HepG2 (cell line): ENCODE data around the gene EPS8L1. TPM values are rescaled to one million over a fixed set of nuclear protein-coding genes. Genes with fewer than 3 reads are reported as not detected.

Experiments used
- ATAC-seq: fragments of 200-7000 bp; cut with Tn5 transposase; 3 replicates; pipeline ENCODE4 v1.9.1; 2020; ENCODE audit warnings: mild to moderate bottlenecking, moderate library complexity
- BruUV-seq: library from RNA; stranded (reverse); fragments of 400-500 nt; replicated peaks from 2 replicates; lab custom pipeline; 2021; lab: Mats Ljungman, UMichigan
- CTCF ChIA-PET: fragments of 300-600 bp; formaldehyde crosslinking; extraction: SDS; loops from one replicate; lab custom pipeline; 2021; ENCODE audit warnings: low total read pairs, inconsistent platforms, low intra/inter-chr PET ratio; lab: Yijun Ruan, JAX
- POLR2A ChIA-PET: fragments of 350-600 bp; sonication (Branson Sonifier 250); formaldehyde crosslinking; loops from one replicate; lab custom pipeline; 2020; ENCODE audit warnings: antibody characterized with exemption, inconsistent platforms; lab: Yijun Ruan, JAX
- DNase-seq: peaks from one replicate; pipeline ENCODE4 v3.0.0-alpha.2; 2015; ENCODE audit warnings: low spot score
- FAIRE-seq: peaks from 3 replicates; lab custom pipeline; 2011; peaks lifted over from hg19 to GRCh38; lab: Jason Lieb, UNC
- H2AFZ ChIP-seq: one replicate; pipeline ENCODE4 v1.6.1; 2011; ENCODE audit warnings: low read length, inconsistent platforms
- H3K27ac ChIP-seq: fragments of 300-600 bp; 3 replicates; pipeline ENCODE4 v1.8.0; 2011; ENCODE audit warnings: mixed run types, mild to moderate bottlenecking, mixed read lengths, low read length, inconsistent platforms; ENCODE audit not compliant: insufficient read depth; ENCODE audit errors: extremely low read length
- H3K27me3 ChIP-seq, 2 experiments: fragments of 200-600 bp in 1 of 2; 2 replicates in 1 of 2; 3 replicates in 1 of 2; pipeline versions ENCODE4 v1.6.0 to v1.8.0; 2011; ENCODE audit warnings: low read length in 2 of 2, mild to moderate bottlenecking in 2 of 2, moderate library complexity in 2 of 2, inconsistent platforms in 1 of 2; ENCODE audit not compliant: insufficient read depth in 2 of 2, control insufficient read depth in 1 of 2
- H3K36me3 ChIP-seq, 2 experiments: fragments of 200-600 bp in 1 of 2; replicated peaks in 1 of 2; 2 replicates in 1 of 2; 3 replicates in 1 of 2; pipeline versions ENCODE4 v1.5.1 to v1.8.0; 2011; ENCODE audit warnings: low read length in 2 of 2, inconsistent platforms in 1 of 2; ENCODE audit not compliant: insufficient read depth in 2 of 2, control insufficient read depth in 1 of 2
- H3K4me1 ChIP-seq: 2 replicates; pipeline ENCODE4 v1.5.1; 2012; ENCODE audit warnings: low read length, inconsistent platforms; ENCODE audit not compliant: insufficient read depth
- H3K4me2 ChIP-seq: 2 replicates; pipeline ENCODE4 v1.6.0; 2011; ENCODE audit warnings: low read depth, low read length, inconsistent platforms
- H3K4me3 ChIP-seq, 3 experiments: fragments of 200-600 bp in 1 of 3; sonication (generic), shearing (Covaris generic) in 1 of 3; replicated peaks in 1 of 3; 2 replicates each; pipeline ENCODE4 v1.5.1; 2011 to 2016; ENCODE audit warnings: low read length in 3 of 3, inconsistent platforms in 2 of 3, low read depth in 2 of 3, mild to moderate bottlenecking in 2 of 3, control low read depth in 1 of 3, mixed read lengths in 1 of 3; ENCODE audit not compliant: insufficient read depth in 1 of 3
- H3K79me2 ChIP-seq: one replicate; pipeline ENCODE4 v1.6.1; 2011; ENCODE audit warnings: low read length, inconsistent platforms; ENCODE audit not compliant: insufficient read depth
- H3K9ac ChIP-seq: 2 replicates; pipeline ENCODE4 v1.6.0; 2011; ENCODE audit warnings: mild to moderate bottlenecking, low read depth, low read length, inconsistent platforms; ENCODE audit not compliant: insufficient read depth
- H3K9me3 ChIP-seq: 2 replicates; pipeline ENCODE4 v1.5.1; 2012; ENCODE audit warnings: mild to moderate bottlenecking, low read length
- H4K20me1 ChIP-seq: 2 replicates; pipeline ENCODE4 v1.6.0; 2011; ENCODE audit warnings: inconsistent platforms, mild to moderate bottlenecking, low read length, moderate library complexity; ENCODE audit not compliant: insufficient read depth
- DZIP1 ChIP-seq: sonication (generic); formaldehyde crosslinking; IDR thresholded peaks from 2 replicates; pipeline ENCODE4 v1.5.0; 2020; ENCODE audit warnings: mild to moderate bottlenecking, missing genetic modification reagents
- KDM5B ChIP-seq: sonication (generic); formaldehyde crosslinking; IDR thresholded peaks from 2 replicates; pipeline ENCODE4 v1.4.0; 2020; ENCODE audit warnings: missing genetic modification reagents, mild to moderate bottlenecking, borderline replicate concordance
- KLF16 ChIP-seq, 2 experiments: sonication (generic) in 1 of 2; formaldehyde crosslinking in 1 of 2; IDR thresholded peaks; 2 replicates each; pipeline versions ENCODE4 v1.6.1 to v1.8.0; 2016 to 2023; ENCODE audit warnings: missing genetic modification reagents in 2 of 2, missing compliant biosample characterization in 1 of 2
- MBNL3 ChIP-seq: fragments of 250-450 bp; sonication (Bioruptor Pico); conservative IDR thresholded peaks from 2 replicates; pipeline ENCODE4 v1.8.0; 2022; ENCODE audit warnings: mild to moderate bottlenecking, inconsistent platforms
- MLX ChIP-seq: IDR thresholded peaks from 2 replicates; pipeline ENCODE4 v1.6.1; 2016
- SALL2 ChIP-seq: sonication (generic); formaldehyde crosslinking; IDR thresholded peaks from 2 replicates; pipeline ENCODE4 v1.8.1; 2023; ENCODE audit warnings: mild to moderate bottlenecking, missing genetic modification reagents, inconsistent platforms
- SNAPC5 ChIP-seq: sonication (generic); formaldehyde crosslinking; IDR thresholded peaks from 2 replicates; pipeline ENCODE4 v1.8.1; 2023; ENCODE audit warnings: mild to moderate bottlenecking, missing genetic modification reagents, borderline replicate concordance
- SPEN ChIP-seq: sonication (generic); formaldehyde crosslinking; IDR thresholded peaks from 2 replicates; pipeline ENCODE4 v1.5.1; 2020; ENCODE audit warnings: low read depth, mild to moderate bottlenecking, missing genetic modification reagents
- TEAD2 ChIP-seq: sonication (generic); formaldehyde crosslinking; IDR thresholded peaks from 2 replicates; pipeline ENCODE4 v1.9.0; 2021; ENCODE audit warnings: missing genetic modification reagents
- ZBTB25 ChIP-seq: IDR thresholded peaks from 2 replicates; pipeline ENCODE4 v1.6.1; 2018; ENCODE audit warnings: missing genetic modification reagents
- ZFAT ChIP-seq: sonication (generic); formaldehyde crosslinking; conservative IDR thresholded peaks from 2 replicates; pipeline ENCODE4 v1.8.1; 2023; ENCODE audit warnings: missing genetic modification reagents, inconsistent platforms
- ZNF138 ChIP-seq: sonication (generic); formaldehyde crosslinking; IDR thresholded peaks from 2 replicates; pipeline ENCODE4 v1.5.0; 2020; ENCODE audit warnings: mild to moderate bottlenecking, low read depth, missing genetic modification reagents
- ZNF276 ChIP-seq: sonication (generic); formaldehyde crosslinking; IDR thresholded peaks from 2 replicates; pipeline ENCODE4 v1.4.0; 2020; ENCODE audit warnings: mild to moderate bottlenecking, low read depth, missing genetic modification reagents
- ZNF430 ChIP-seq: sonication (generic); formaldehyde crosslinking; IDR thresholded peaks from 2 replicates; pipeline ENCODE4 v1.9.0; 2021; ENCODE audit warnings: mild to moderate bottlenecking, missing genetic modification reagents
- ZNF432 ChIP-seq: sonication (generic); formaldehyde crosslinking; IDR thresholded peaks from 2 replicates; pipeline ENCODE4 v1.5.0; 2020; ENCODE audit warnings: missing genetic modification reagents, mild to moderate bottlenecking, borderline replicate concordance
- ZNF772 ChIP-seq: sonication (generic); formaldehyde crosslinking; IDR thresholded peaks from 2 replicates; pipeline ENCODE4 v1.5.0; 2020; ENCODE audit warnings: mild to moderate bottlenecking, missing genetic modification reagents
- WGBS: methylation state at CpG from one replicate; pipeline ENCODE4 v1.1.6; 2017; ENCODE audit warnings: low lambda C conversion rate; 5-methylcytosine and 5-hydroxymethylcytosine counted together
- in situ Hi-C: cut with HindIII; loops from 2 replicates; pipeline ENCODE4 v1.10.0; 2017; ENCODE audit warnings: low pct_unique_long_range_greater_than_20kb; ENCODE audit not compliant: extremely low pct_ligation_motif_present
- intact Hi-C: fragments of 100-400 bp; cut with micrococcal nuclease; formaldehyde crosslinking; loops from one replicate; pipeline ENCODE4 v1.10.0; 2022; ENCODE audit not compliant: unreplicated experiment
- polyA plus RNA-seq, 8 experiments: library from polyadenylated mRNA; depleted of rRNA in 3 of 8; stranded (reverse) in 7 of 8; unstranded in 1 of 8; fragments of >200 nt; fragmentation: Illumina TruSeq in 4 of 8; extraction: Trizol in 4 of 8; gene quantifications; 2 replicates each; pipeline versions ENCODE4 v1.2.1 to v1.2.3, GENCODE V29; 2011 to 2016; ENCODE audit warnings: low read depth in 4 of 8, missing spikeins in 1 of 8, mixed read lengths in 1 of 8; ENCODE audit not compliant: insufficient read depth in 1 of 8
- total RNA-seq, 5 experiments: library from RNA; depleted of rRNA; stranded (reverse); fragments of >200 nt; fragmentation: Illumina TruSeq; extraction: Trizol; gene quantifications; 2 replicates each; pipeline ENCODE4 v1.2.3, GENCODE V29; 2016; ENCODE audit warnings: low read depth in 1 of 5
- TF ChIP-seq, protein P1 (sequence below): sonication (generic); IDR thresholded peaks from 2 replicates; pipeline ENCODE4 v1.6.1; 2016; ENCODE audit warnings: low read depth, borderline replicate concordance

The EPS8L1 gene
- total and polyA plus RNA-seq, 2 of the 13 experiments (the other 11 are each of a cell fraction or from before 2014, with no cell fraction given), result 3.0 to 6.3 TPM

DNA sequence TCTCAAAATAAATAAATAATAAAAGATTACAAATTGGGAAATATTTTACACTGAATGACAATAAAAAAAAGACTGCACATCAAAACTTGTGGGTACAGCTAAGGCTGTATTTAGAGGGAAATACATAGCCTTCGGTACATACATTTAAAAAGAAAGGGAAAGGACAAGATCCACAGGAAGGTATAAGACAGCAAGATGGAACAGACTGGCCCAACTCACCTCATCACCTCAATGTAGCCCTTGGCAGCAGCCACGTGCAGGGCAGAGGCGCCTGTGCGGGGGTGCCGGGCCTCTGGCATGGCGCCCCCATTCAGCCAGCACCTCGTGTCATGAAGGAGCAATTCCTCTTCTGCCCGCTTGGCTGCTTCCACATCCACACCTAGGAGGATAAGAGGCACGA, 27.5 kb downstream of the EPS8L1 start (continued):
- TF ChIP-seq TEAD2 (no peak), MBNL3 (no peak), ZNF138 (CRISPR knock-in tag) (no peak), ZNF276 (CRISPR knock-in tag) (no peak)
- TF ChIP-seq, protein P1, sequence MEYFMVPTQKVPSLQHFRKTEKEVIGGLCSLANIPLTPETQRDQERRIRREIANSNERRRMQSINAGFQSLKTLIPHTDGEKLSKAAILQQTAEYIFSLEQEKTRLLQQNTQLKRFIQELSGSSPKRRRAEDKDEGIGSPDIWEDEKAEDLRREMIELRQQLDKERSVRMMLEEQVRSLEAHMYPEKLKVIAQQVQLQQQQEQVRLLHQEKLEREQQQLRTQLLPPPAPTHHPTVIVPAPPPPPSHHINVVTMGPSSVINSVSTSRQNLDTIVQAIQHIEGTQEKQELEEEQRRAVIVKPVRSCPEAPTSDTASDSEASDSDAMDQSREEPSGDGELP, result no peak

GRCh38 chr19:55105237-55105636, 29.6 kb downstream of the EPS8L1 start:
- no peaks in the 10 kb centered on the region for H3K79me2 ChIP-seq
- FAIRE-seq (no peak), ATAC-seq (no peak), DNase-seq (no peak)
- no peaks in the 10 kb centered on the region for H3K27me3 ChIP-seq
- intact Hi-C loops (no loop called here), in situ Hi-C loops (no loop called here)
- H3K27ac ChIP-seq, result no peak overlapping the region
- H2AFZ ChIP-seq, result no peak overlapping the region
- no peak overlapping the region for H3K4me2 ChIP-seq
- no TSS peak for BruUV-seq
- 100% methylated on average over 2 of the region's 2 CpGs for WGBS
- POLR2A ChIA-PET, result no interaction called here
- H3K4me3 ChIP-seq, result no peak overlapping the region
- H3K4me1 ChIP-seq, result peaks cover 5% of the 10 kb centered on the region
- H4K20me1 ChIP-seq, result 0 out of 2 replicates have a peak, but pooled peaks cover 1% of the 10 kb centered on the region
- peaks cover 0 to 4% of the 10 kb centered on the region in 2 experiments; a peak in 2 of 5 replicates for H3K36me3 ChIP-seq
- no peaks in the 10 kb centered on the region for H3K9me3 ChIP-seq
- CTCF ChIA-PET, result no interaction called here
- H3K9ac ChIP-seq, result no peak overlapping the region
- TF ChIP-seq SALL2 (CRISPR knock-in tag) (no peak), ZNF430 (CRISPR knock-in tag) (no peak), KDM5B (no peak), SPEN (no peak), DZIP1 (no peak), ZNF772 (CRISPR knock-in tag) (no peak), KLF16 (CRISPR knock-in tag; IDR thresholded peaks at IDR 0.05) (no peak), SNAPC5 (CRISPR knock-in tag) (no peak), ZFAT (no peak), MLX (CRISPR knock-in tag) (no peak), ZNF432 (no peak), ZBTB25 (CRISPR knock-in tag) (no peak)
